ENCODE measurements around the gene WDR88. TPM values are rescaled to one million over a fixed set of nuclear protein-coding genes. Genes with fewer than 3 reads are reported as not detected.

The WDR88 gene
- total and polyA plus RNA-seq, 2 of the 4 experiments (the other 2 are of a cell fraction) = not detected

DNA sequence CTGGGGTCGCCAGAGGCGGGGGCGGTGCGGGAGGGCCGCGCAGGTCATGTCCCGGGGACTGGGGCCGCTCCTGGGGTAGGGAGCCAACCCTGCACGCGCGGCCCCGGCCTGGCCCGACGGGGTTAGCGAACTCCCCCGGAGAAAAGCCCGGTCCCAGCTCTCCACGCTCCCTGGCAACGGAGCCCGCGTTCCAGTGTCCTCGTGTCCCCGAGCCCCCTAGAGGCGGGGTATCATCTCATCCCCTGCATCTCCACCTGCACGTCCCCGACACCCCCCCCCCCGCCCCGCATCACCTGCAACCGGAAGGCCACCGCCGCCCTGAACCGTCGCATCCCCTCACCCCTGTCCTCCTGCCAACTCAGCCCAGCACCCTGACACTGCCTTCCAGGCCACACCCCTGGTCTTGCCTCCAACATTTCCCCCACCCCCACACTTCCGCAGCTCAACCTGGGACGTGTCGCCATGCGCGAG lies 2.7 kb downstream of the WDR88 start:
- ChIA-PET CTCF (interaction anchor here (0.6 kb wide), 1 partner anchor 29 kb away, joined by 3 read pairs; no protein-coding TSS in a partner anchor), POLR2A (ENCODE audit: unreplicated experiment) (no interaction called here)
- no TSS peak for BruUV-seq (replicated peaks)
- peaks cover 2% of the 10 kb centered on the region; the same call in 1 of the 2 replicates for H3K4me1 ChIP-seq (ENCODE audit: control insufficient read depth, insufficient read depth, low read length)
- H2BK20ac ChIP-seq (ENCODE audit: low read depth, low read length) = no peak overlapping the region
- peaks cover 4% of the 10 kb centered on the region; the same call in 1 of the 2 replicates for H3K36me3 ChIP-seq (ENCODE audit: control insufficient read depth, insufficient read depth, low read length)
- H4K20me1 ChIP-seq (ENCODE audit: insufficient read depth, low read length) = no peaks in the 10 kb centered on the region
- no peak overlapping the region for H4K91ac ChIP-seq (ENCODE audit: insufficient read depth, low read depth, low read length)
- no peak overlapping the region for H3K14ac ChIP-seq (replicated peaks; ENCODE audit: low read depth, low read length)
- H3K9me1 ChIP-seq (ENCODE audit: insufficient read depth, low read length) = no peaks in the 10 kb centered on the region
- H3K79me1 ChIP-seq (ENCODE audit: low read depth in 1 of 2, low read length in 2 of 2) = no peaks in the 10 kb centered on the region
- no peak overlapping the region for H3K27ac ChIP-seq (ENCODE audit: insufficient read depth, low read length)
- H3K18ac ChIP-seq (ENCODE audit: low read depth, low read length) = no peak overlapping the region
- no peak overlapping the region for H4K8ac ChIP-seq (ENCODE audit: low read depth in 2 of 2, low read length in 2 of 2)
- in situ Hi-C loops (cut with MboI; ENCODE audit: low sequenced_read_pairs) = loop anchor here (10.0 kb wide), 1 partner anchor 50 kb away; no protein-coding TSS in a partner anchor
- TF ChIP-seq, protein P1, sequence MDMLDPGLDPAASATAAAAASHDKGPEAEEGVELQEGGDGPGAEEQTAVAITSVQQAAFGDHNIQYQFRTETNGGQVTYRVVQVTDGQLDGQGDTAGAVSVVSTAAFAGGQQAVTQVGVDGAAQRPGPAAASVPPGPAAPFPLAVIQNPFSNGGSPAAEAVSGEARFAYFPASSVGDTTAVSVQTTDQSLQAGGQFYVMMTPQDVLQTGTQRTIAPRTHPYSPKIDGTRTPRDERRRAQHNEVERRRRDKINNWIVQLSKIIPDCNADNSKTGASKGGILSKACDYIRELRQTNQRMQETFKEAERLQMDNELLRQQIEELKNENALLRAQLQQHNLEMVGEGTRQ (IDR thresholded peaks at IDR 0.05; ENCODE audit: low read depth, low read length) = no peak
- H3K9ac ChIP-seq (ENCODE audit: low read depth, low read length) = no peak overlapping the region
- no peaks in the 10 kb centered on the region for H3K9me3 ChIP-seq (ENCODE audit: control insufficient read depth, insufficient read depth, low read length)
- 20% methylated on average over 3 of the region's 38 CpGs; no CpG with 5 or more reads in 1 of the 2 experiments for WGBS, 2 experiments (ENCODE audit: extremely low coverage in 2 of 2, insufficient read length in 1 of 2)
- no peak overlapping the region for H3K23ac ChIP-seq (ENCODE audit: low read depth, low read length)
- H2AFZ ChIP-seq (replicated peaks; ENCODE audit: low read length, poor library complexity) = no peak overlapping the region
- no peak overlapping the region for H2BK15ac ChIP-seq (ENCODE audit: low read depth, low read length)
- no peak overlapping the region for H3K4ac ChIP-seq (ENCODE audit: low read depth, low read length)
- H2AK5ac ChIP-seq (ENCODE audit: low read depth, low read length) = no peak overlapping the region
- H2BK5ac ChIP-seq (ENCODE audit: low read depth, low read length, poor library complexity, severe bottlenecking) = no peak overlapping the region
- no peak overlapping the region for H2BK120ac ChIP-seq (ENCODE audit: low read depth, low read length)
- H3K4me2 ChIP-seq (ENCODE audit: low read depth, low read length) = no peak overlapping the region
- H3K27me3 ChIP-seq (ENCODE audit: control insufficient read depth, insufficient read depth, low read length) = no peaks in the 10 kb centered on the region
- intact Hi-C loops (cut with micrococcal nuclease) = no loop called here
- H4K5ac ChIP-seq (ENCODE audit: low read depth, low read length) = no peak overlapping the region
- no peak for DNase-seq
- H3K4me3 ChIP-seq (ENCODE audit: insufficient read depth, low read depth, low read length) = no peak overlapping the region
- H2AK9ac ChIP-seq (replicated peaks; ENCODE audit: low read depth, low read length, poor library complexity) = no peak overlapping the region
- no peak overlapping the region for H3K56ac ChIP-seq (ENCODE audit: extremely low read depth, insufficient read depth, low read length)
- dilution Hi-C loops (cut with HindIII; ENCODE audit: low sequenced_read_pairs, unreplicated experiment) = no loop called here
- ATAC-seq (ENCODE audit: low read depth) = no peak

Measured in IMR-90 (cell line).